SK-N-SH (cell line): Measurements from ENCODE around the gene SERPIND1. TPM values are rescaled to one million over a fixed set of nuclear protein-coding genes. Genes with fewer than 3 reads are reported as not detected.

Experiments used
- CTCF ChIA-PET: fragments of 300-600, 350-600 bp; formaldehyde crosslinking; extraction: SDS; loops from one replicate; lab custom pipeline; 2021; lab: Yijun Ruan, JAX
- POLR2A ChIA-PET: fragments of 350-600 bp; sonication (Branson Sonifier 250); formaldehyde crosslinking; extraction: SDS; loops from one replicate; lab custom pipeline; 2020; ENCODE audit warnings: antibody characterized with exemption, inconsistent platforms; lab: Yijun Ruan, JAX
- DNase-seq: peaks from one replicate; pipeline ENCODE4 v3.0.0; 2012
- H2AFZ ChIP-seq: fragments of 200-600 bp; sonication (generic); 2 replicates; pipeline ENCODE4 v1.8.1; 2016; ENCODE audit warnings: antibody characterized with exemption, mild to moderate bottlenecking, low read depth
- H3F3A ChIP-seq: fragments of 200-600 bp; sonication (generic); replicated peaks from 2 replicates; pipeline ENCODE3; 2016; ENCODE audit warnings: antibody characterized with exemption, mild to moderate bottlenecking; ENCODE audit not compliant: insufficient read depth
- H3K27ac ChIP-seq, 2 experiments: fragments of 200-500 bp in 1 of 2; fragments of 200-600 bp in 1 of 2; sonication (Bioruptor generic) in 1 of 2; sonication (generic), shearing (Covaris generic) in 1 of 2; 2 replicates each; pipeline versions ENCODE4 v1.5.1 to v1.6.1; 2014 to 2016; ENCODE audit warnings: low read depth in 2 of 2, inconsistent platforms in 1 of 2, low read length in 1 of 2, mild to moderate bottlenecking in 1 of 2, mixed read lengths in 1 of 2
- H3K27me3 ChIP-seq: fragments of 200-600 bp; sonication (generic), shearing (Covaris generic); 2 replicates; pipeline ENCODE4 v1.6.1; 2016; ENCODE audit warnings: mixed run types; ENCODE audit not compliant: insufficient read depth
- H3K36me3 ChIP-seq, 2 experiments: fragments of 200-500 bp in 1 of 2; fragments of 200-600 bp in 1 of 2; sonication (Bioruptor generic) in 1 of 2; sonication (generic) in 1 of 2; replicated peaks in 1 of 2; 2 replicates each; pipeline versions ENCODE3 to v1.5.1; 2014 to 2016; ENCODE audit warnings: low read length in 1 of 2, mild to moderate bottlenecking in 1 of 2; ENCODE audit not compliant: insufficient read depth in 2 of 2, control insufficient read depth in 1 of 2
- H3K4me1 ChIP-seq, 2 experiments: fragments of 200-500 bp in 1 of 2; fragments of 200-600 bp in 1 of 2; sonication (Bioruptor generic) in 1 of 2; sonication (generic), shearing (Covaris generic) in 1 of 2; 2 replicates each; pipeline versions ENCODE4 v1.5.1 to v1.6.1; 2014 to 2016; ENCODE audit warnings: low read depth in 1 of 2, low read length in 1 of 2, mixed run types in 1 of 2; ENCODE audit not compliant: insufficient read depth in 2 of 2, control insufficient read depth in 1 of 2
- H3K4me2 ChIP-seq: fragments of 200-600 bp; sonication (generic), shearing (Covaris generic); 2 replicates; pipeline ENCODE4 v1.6.1; 2017; ENCODE audit warnings: mixed run types
- H3K4me3 ChIP-seq, 2 experiments: fragments of 200-500 bp in 1 of 2; fragments of 200-600 bp in 1 of 2; sonication (Bioruptor generic) in 1 of 2; sonication (generic), shearing (Covaris generic) in 1 of 2; 2 replicates each; pipeline versions ENCODE4 v1.5.1 to v1.8.1; 2014 to 2016; ENCODE audit warnings: low read depth in 2 of 2, inconsistent platforms in 1 of 2, low read length in 1 of 2, mild to moderate bottlenecking in 1 of 2, mixed read lengths in 1 of 2, moderate library complexity in 1 of 2
- H3K79me2 ChIP-seq: fragments of 200-600 bp; sonication (generic); 2 replicates; pipeline ENCODE4 v1.8.1; 2017; ENCODE audit warnings: mild to moderate bottlenecking; ENCODE audit not compliant: insufficient read depth
- H3K9ac ChIP-seq: fragments of 200-600 bp; sonication (generic); 2 replicates; pipeline ENCODE4 v1.6.1; 2017; ENCODE audit warnings: mixed run types
- H3K9me2 ChIP-seq: fragments of 200-600 bp; sonication (generic); 2 replicates; pipeline ENCODE4 v1.6.1; 2017; ENCODE audit warnings: mixed run types
- H3K9me3 ChIP-seq: fragments of 200-600 bp; sonication (generic); 2 replicates; pipeline ENCODE4 v1.6.1; 2017; ENCODE audit warnings: mixed run types, mild to moderate bottlenecking, moderate library complexity
- H4K20me1 ChIP-seq: fragments of 200-600 bp; sonication (generic); 2 replicates; pipeline ENCODE4 v1.6.1; 2017; ENCODE audit warnings: mild to moderate bottlenecking, mixed run types; ENCODE audit not compliant: insufficient read depth
- CHD2 ChIP-seq: fragments of 150-350 bp; IDR thresholded peaks from 2 replicates; pipeline ENCODE4 v1.6.1; 2018; ENCODE audit warnings: low read length; ENCODE audit not compliant: partially characterized antibody
- EP300 ChIP-seq, 2 experiments: IDR thresholded peaks; 2 replicates each; pipeline versions ENCODE4 v1.4.0 to v1.6.1; 2012; ENCODE audit warnings: borderline replicate concordance in 1 of 2, low read depth in 1 of 2, low read length in 1 of 2
- FOSL2 ChIP-seq: IDR thresholded peaks from 2 replicates; pipeline ENCODE4 v1.4.0; 2012; ENCODE audit warnings: low read depth, mild to moderate bottlenecking, moderate library complexity, borderline replicate concordance
- FOXJ3 ChIP-seq: sonication (generic); formaldehyde crosslinking; IDR thresholded peaks from 2 replicates; pipeline ENCODE4 v1.5.1; 2020; ENCODE audit warnings: mild to moderate bottlenecking, missing genetic modification reagents
- FOXM1 ChIP-seq: IDR thresholded peaks from 2 replicates; pipeline ENCODE4 v1.4.0; 2012; ENCODE audit warnings: low read depth, mild to moderate bottlenecking
- GATA2 ChIP-seq: sonication (generic); formaldehyde crosslinking; IDR thresholded peaks from 2 replicates; pipeline ENCODE4 v1.5.0; 2020; ENCODE audit warnings: mild to moderate bottlenecking, missing genetic modification reagents
- JUND ChIP-seq: IDR thresholded peaks from 2 replicates; pipeline ENCODE4 v1.4.0; 2012
- MAX ChIP-seq: IDR thresholded peaks from 2 replicates; pipeline ENCODE4 v1.4.0; 2012; ENCODE audit warnings: low read depth
- REST ChIP-seq: IDR thresholded peaks from 2 replicates; pipeline ENCODE4 v1.6.1; 2012; ENCODE audit warnings: mild to moderate bottlenecking, low read depth, low read length, moderate library complexity
- TAF1 ChIP-seq: IDR thresholded peaks from 2 replicates; pipeline ENCODE4 v1.6.1; 2012; ENCODE audit warnings: low read depth, mild to moderate bottlenecking, low read length, moderate library complexity, borderline replicate concordance
- WGBS: methylation state at CpG from one replicate; pipeline ENCODE4 v1.1.6; 2017; ENCODE audit warnings: low lambda C conversion rate; 5-methylcytosine and 5-hydroxymethylcytosine counted together
- polyA plus RNA-seq, 3 experiments: library from polyadenylated mRNA; depleted of rRNA; stranded (reverse); fragments of >200 nt; gene quantifications; 2 replicates each; pipeline ENCODE4 v1.2.3, GENCODE V29; 2012

The SERPIND1 gene
- polyA plus RNA-seq, 1 of the 3 experiments (the other 2 are of a cell fraction), result not detected

- TF ChIP-seq REST (no peak), FOXJ3 (no peak), MAX (no peak)
Observed at GRCh38 chr22:20805972-20806471, 32.1 kb downstream of the SERPIND1 start (continued).

- Histone ChIP-seq H3K4me2 (no peak overlapping the region), H3K4me3 (no peak overlapping the region), H3K27me3 (no peaks in the 10 kb centered on the region), H3K36me3 (peaks cover 14 to 34% of the 10 kb centered on the region in 2 experiments), H2AFZ (no peak overlapping the region), H3K9me2 (no peaks in the 10 kb centered on the region), H3F3A (peaks cover 4% of the 10 kb centered on the region), H3K4me1 (peaks cover 0 to 17% of the 10 kb centered on the region in 2 experiments; a peak in 1 of 4 replicates), H3K79me2 (no peaks in the 10 kb centered on the region), H3K27ac (peak overlapping the region in 1 of 2 experiments; percentile 59; a peak in 2 of 4 replicates), H3K9me3 (no peaks in the 10 kb centered on the region), H4K20me1 (no peaks in the 10 kb centered on the region), H3K9ac (no peak overlapping the region)
- WGBS, result 51% methylated on average over 3 of the region's 4 CpGs
- TF ChIP-seq FOXM1, result no peak
- peak; percentile 54; the same call in 1 of the 2 replicates for TF ChIP-seq FOSL2
- TF ChIP-seq EP300 (IDR thresholded peaks at IDR 0.05; ENCODE audit: borderline replicate concordance in 1 of 2, low read depth in 1 of 2, low read length in 1 of 2), result no peak
- TF ChIP-seq MAX, result peak; percentile 38; the same call in 1 of the 2 replicates
- TF ChIP-seq JUND, result peak; percentile 52
- TF ChIP-seq TAF1, result no peak
- ChIA-PET POLR2A (no interaction called here), CTCF (no interaction called here)
- DNase-seq, result no peak
Observed at GRCh38 chr22:20807315-20807752, 33.4 kb downstream of the SERPIND1 start.

- peaks cover 25 to 30% of the 10 kb centered on the region in 2 experiments for H3K36me3 ChIP-seq
- POLR2A ChIA-PET, result no interaction called here
- H3K79me2 ChIP-seq, result no peaks in the 10 kb centered on the region
- CTCF ChIA-PET, result interaction anchor here (1.0 to 1.4 kb wide), 2 partner anchors 25 to 77 kb away, joined by 4 read pairs; no protein-coding TSS in a partner anchor
- H3K9me3 ChIP-seq, result no peaks in the 10 kb centered on the region
- TF ChIP-seq CHD2 (no peak), GATA2 (CRISPR knock-in tag) (no peak)
- no peak overlapping the region for H3K4me2 ChIP-seq
- H3K9me2 ChIP-seq, result no peaks in the 10 kb centered on the region
- no peak overlapping the region for H3K9ac ChIP-seq
- H4K20me1 ChIP-seq, result no peaks in the 10 kb centered on the region
- no peak for DNase-seq
- peaks cover 0 to 17% of the 10 kb centered on the region in 2 experiments; a peak in 1 of 4 replicates for H3K4me1 ChIP-seq
- no peak overlapping the region for H3K27ac ChIP-seq
- no peak overlapping the region for H3K4me3 ChIP-seq
- WGBS, result 89% methylated on average over 4 of the region's 4 CpGs
- peaks cover 4% of the 10 kb centered on the region for H3F3A ChIP-seq
- no peaks in the 10 kb centered on the region for H3K27me3 ChIP-seq
- H2AFZ ChIP-seq, result no peak overlapping the region
Observed at GRCh38 chr22:20808844-20809243, 34.9 kb downstream of the SERPIND1 start.
